ENCODE results near the gene GYS1. TPM values are rescaled to one million over a fixed set of nuclear protein-coding genes. Genes with fewer than 3 reads are reported as not detected.
A peak's percentile ranks its signal among the peaks of the same experiment; 100 is the strongest.
"Not testable (repeated sequence)": the region's sequence is repeated elsewhere in the genome, so short reads cannot be mapped to it uniquely, and the experiment has no call there.

GYS1 gene
- polyA plus RNA-seq, 3 donors: 40.6 to 55.4 (median 40.7) TPM

- DNase-seq (ENCODE audit: extremely low read depth in 1 of 11, low read depth in 9 of 11, low spot score in 4 of 11): no peak
Observed at GRCh38 chr19:48955308-48955958, 37.7 kb downstream of the GYS1 start.

- peak; percentile 81 to 94 (median 91) for DNase-seq (ENCODE audit: extremely low read depth in 1 of 11, low read depth in 9 of 11, low spot score in 4 of 11)
Observed at GRCh38 chr19:48954595-48955307, 38.4 kb downstream of the GYS1 start, which contains the start of gene BAX. BAX (plus strand) TSS chr19:48954875; CDS start chr19:48954929, 54 bp downstream.

- DNase-seq (ENCODE audit: extremely low read depth in 1 of 11, low read depth in 9 of 11, low spot score in 4 of 11): no peak
Observed at GRCh38 chr19:48953990-48954594, 39.0 kb downstream of the GYS1 start.

- DNase-seq (ENCODE audit: extremely low read depth in 1 of 11, low read depth in 9 of 11, low spot score in 4 of 11): no peak
Observed at GRCh38 chr19:48953141-48953540, 40.0 kb downstream of the GYS1 start.

GRCh38 chr19:48950830-48951519, 42.1 kb downstream of the GYS1 start:
- DNase-seq (ENCODE audit: extremely low read depth in 1 of 11, low read depth in 9 of 11, low spot score in 4 of 11): no peak

- DNase-seq (ENCODE audit: extremely low read depth in 1 of 11, low read depth in 9 of 11, low spot score in 4 of 11): no peak
Observed at GRCh38 chr19:48950159-48950558, 43.0 kb downstream of the GYS1 start.

GRCh38 chr19:48947258-48947542, 45.9 kb downstream of the GYS1 start:
- DNase-seq (ENCODE audit: extremely low read depth in 1 of 11, low read depth in 9 of 11, low spot score in 4 of 11): no peak

- no peak for DNase-seq (ENCODE audit: extremely low read depth in 1 of 11, low read depth in 9 of 11, low spot score in 4 of 11)
Observed at GRCh38 chr19:48946463-48947257, 46.4 kb downstream of the GYS1 start.

GRCh38 chr19:48945817-48946216, 47.3 kb downstream of the GYS1 start:
- DNase-seq (ENCODE audit: extremely low read depth in 1 of 11, low read depth in 9 of 11, low spot score in 4 of 11): no peak

GRCh38 chr19:48945415-48945814, 47.7 kb downstream of the GYS1 start:
- DNase-seq (ENCODE audit: extremely low read depth in 1 of 11, low read depth in 9 of 11, low spot score in 4 of 11): no peak

- DNase-seq (ENCODE audit: extremely low read depth in 1 of 11, low read depth in 9 of 11, low spot score in 4 of 11): no peak
Observed at GRCh38 chr19:48943081-48943480, 50.0 kb downstream of the GYS1 start.

- DNase-seq (ENCODE audit: extremely low read depth in 1 of 11, low read depth in 9 of 11, low spot score in 4 of 11): no peak
Observed at GRCh38 chr19:48940902-48941301, 52.2 kb downstream of the GYS1 start.

GRCh38 chr19:48938256-48938655, 54.9 kb downstream of the GYS1 start:
- no peak for DNase-seq (ENCODE audit: extremely low read depth in 1 of 11, low read depth in 9 of 11, low spot score in 4 of 11)

GRCh38 chr19:48935864-48936263, 57.2 kb downstream of the GYS1 start:
- no peak for DNase-seq (ENCODE audit: extremely low read depth in 1 of 11, low read depth in 9 of 11, low spot score in 4 of 11)

GRCh38 chr19:48934837-48935236, 58.3 kb downstream of the GYS1 start:
- DNase-seq (ENCODE audit: extremely low read depth in 1 of 11, low read depth in 9 of 11, low spot score in 4 of 11): no peak

GRCh38 chr19:48933382-48933932, 59.7 kb downstream of the GYS1 start, which contains the start of gene DHDH:
DHDH (plus strand) TSS chr19:48933699; CDS start chr19:48933722, 23 bp downstream.
- peak in 10 of 11 donors; percentile 58 to 80 (median 72) for DNase-seq (ENCODE audit: extremely low read depth in 1 of 11, low read depth in 9 of 11, low spot score in 4 of 11)

GRCh38 chr19:48928164-48929025, 64.7 kb downstream of the GYS1 start:
- DNase-seq (ENCODE audit: extremely low read depth in 1 of 11, low read depth in 9 of 11, low spot score in 4 of 11): no peak

GRCh38 chr19:48927692-48928091, 65.4 kb downstream of the GYS1 start:
- DNase-seq (ENCODE audit: extremely low read depth in 1 of 11, low read depth in 9 of 11, low spot score in 4 of 11): not testable (repeated sequence)

Data from renal cortex interstitium (tissue), 11 donors.